GM12801 (cell line): ENCODE results near the gene RNF14.

Source experiments
- CTCF ChIP-seq: IDR thresholded peaks from one replicate; pipeline ENCODE4 v1.5.1; 2011; ENCODE audit warnings: control low read depth; ENCODE audit not compliant: insufficient read length; ENCODE audit errors: extremely low read depth

The RNF14 gene

GRCh38 chr5:141942185-141942857 lies 26.6 kb upstream of the RNF14 start:
- no peak for TF ChIP-seq CTCF

- no peak for TF ChIP-seq CTCF
Measured at GRCh38 chr5:141944076-141944475, 24.8 kb upstream of the RNF14 start.

- TF ChIP-seq CTCF = no peak
Measured at GRCh38 chr5:141945511-141946051, 23.3 kb upstream of the RNF14 start.

- TF ChIP-seq CTCF = no peak
Measured at GRCh38 chr5:141947316-141947715, 21.6 kb upstream of the RNF14 start.

GRCh38 chr5:141948812-141949211 lies 20.1 kb upstream of the RNF14 start:
- TF ChIP-seq CTCF = no peak

- no peak for TF ChIP-seq CTCF
Measured at GRCh38 chr5:141949511-141949910, 19.4 kb upstream of the RNF14 start.

GRCh38 chr5:141950207-141951005 lies 18.5 kb upstream of the RNF14 start:
- no peak for TF ChIP-seq CTCF
